Sigmoid colon (tissue), 4 donors: Measurements from ENCODE around the gene JKAMP.

ENCODE experiments used
- POLR2AphosphoS5 ChIP-seq, 4 donors: sonication (generic); formaldehyde crosslinking; IDR thresholded peaks; one replicate each; pipeline ENCODE4 v1.6.1; 2017; ENCODE audit warnings: antibody characterized with exemption in 4 of 4
- TF ChIP-seq, protein P1 (sequence below), 4 experiments: fragments of 450-650 bp in 3 of 4; fragments of 200-600 bp in 1 of 4; IDR thresholded peaks; one replicate each; pipeline ENCODE4 v1.5.1; 2016 to 2019; ENCODE audit warnings: antibody characterized with exemption in 4 of 4, mild to moderate bottlenecking in 3 of 4, moderate library complexity in 2 of 4

GRCh38 chr14:59500732-59501131 lies 16.4 kb downstream of the JKAMP start:
- TF ChIP-seq, protein P1, sequence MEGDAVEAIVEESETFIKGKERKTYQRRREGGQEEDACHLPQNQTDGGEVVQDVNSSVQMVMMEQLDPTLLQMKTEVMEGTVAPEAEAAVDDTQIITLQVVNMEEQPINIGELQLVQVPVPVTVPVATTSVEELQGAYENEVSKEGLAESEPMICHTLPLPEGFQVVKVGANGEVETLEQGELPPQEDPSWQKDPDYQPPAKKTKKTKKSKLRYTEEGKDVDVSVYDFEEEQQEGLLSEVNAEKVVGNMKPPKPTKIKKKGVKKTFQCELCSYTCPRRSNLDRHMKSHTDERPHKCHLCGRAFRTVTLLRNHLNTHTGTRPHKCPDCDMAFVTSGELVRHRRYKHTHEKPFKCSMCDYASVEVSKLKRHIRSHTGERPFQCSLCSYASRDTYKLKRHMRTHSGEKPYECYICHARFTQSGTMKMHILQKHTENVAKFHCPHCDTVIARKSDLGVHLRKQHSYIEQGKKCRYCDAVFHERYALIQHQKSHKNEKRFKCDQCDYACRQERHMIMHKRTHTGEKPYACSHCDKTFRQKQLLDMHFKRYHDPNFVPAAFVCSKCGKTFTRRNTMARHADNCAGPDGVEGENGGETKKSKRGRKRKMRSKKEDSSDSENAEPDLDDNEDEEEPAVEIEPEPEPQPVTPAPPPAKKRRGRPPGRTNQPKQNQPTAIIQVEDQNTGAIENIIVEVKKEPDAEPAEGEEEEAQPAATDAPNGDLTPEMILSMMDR (IDR thresholded peaks at IDR 0.05): no peak
- TF ChIP-seq POLR2AphosphoS5 (IDR thresholded peaks at IDR 0.05): no peak
